GM19468 (cell line): ENCODE data around the gene MYH6.
"Not testable (repeated sequence)": the region's sequence is repeated elsewhere in the genome, so short reads cannot be mapped to it uniquely, and the experiment has no call there.

ENCODE experiments used
- ATAC-seq: cut with Tn5 transposase; IDR thresholded peaks from one replicate; pipeline ENCODE4 v1.9.1; 2021; ENCODE audit warnings: mild to moderate bottlenecking, moderate library complexity, moderate number of reproducible peaks; ENCODE audit not compliant: unreplicated experiment; ENCODE audit errors: extremely low read depth

The MYH6 gene

DNA sequence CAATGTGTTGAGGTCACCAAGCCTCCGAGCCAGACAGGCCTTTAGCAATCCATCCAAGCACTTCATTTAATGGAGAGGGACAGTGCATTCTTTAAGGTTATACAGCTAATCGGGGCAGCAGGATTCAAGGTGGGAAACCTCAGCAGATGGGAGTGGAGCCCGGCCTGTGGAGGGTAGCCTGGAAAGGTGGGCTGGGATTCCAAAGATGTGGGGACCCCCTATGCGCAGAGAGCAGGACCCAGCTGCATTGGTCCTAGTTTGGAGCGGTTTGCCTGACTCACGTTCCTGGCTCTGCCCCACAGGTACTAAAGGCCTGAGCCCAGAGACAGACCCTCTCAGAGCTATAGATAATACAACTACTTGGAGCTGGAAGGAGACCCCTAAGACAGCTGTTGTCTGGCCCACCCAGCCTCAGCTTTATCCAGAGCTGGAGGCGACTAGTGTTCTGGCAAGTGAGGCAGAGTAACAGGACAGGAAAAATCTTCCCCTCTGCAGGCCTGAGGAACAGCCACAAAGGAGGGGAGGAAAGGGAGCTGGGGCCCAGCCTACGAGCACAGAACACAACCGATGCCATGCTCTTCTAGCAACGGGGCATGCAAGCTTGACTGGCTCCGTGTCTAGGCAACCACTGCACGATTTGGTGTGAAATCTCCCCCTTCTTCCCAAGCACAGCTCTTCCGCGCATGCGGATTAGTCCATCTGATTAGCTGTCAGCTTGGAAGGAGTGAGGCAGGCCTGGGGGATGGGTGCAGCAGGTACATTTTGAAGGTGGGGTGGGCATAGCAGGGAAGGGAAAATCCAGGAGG, 28.5 kb upstream of the MYH6 start:
- ATAC-seq, result no peak

DNA sequence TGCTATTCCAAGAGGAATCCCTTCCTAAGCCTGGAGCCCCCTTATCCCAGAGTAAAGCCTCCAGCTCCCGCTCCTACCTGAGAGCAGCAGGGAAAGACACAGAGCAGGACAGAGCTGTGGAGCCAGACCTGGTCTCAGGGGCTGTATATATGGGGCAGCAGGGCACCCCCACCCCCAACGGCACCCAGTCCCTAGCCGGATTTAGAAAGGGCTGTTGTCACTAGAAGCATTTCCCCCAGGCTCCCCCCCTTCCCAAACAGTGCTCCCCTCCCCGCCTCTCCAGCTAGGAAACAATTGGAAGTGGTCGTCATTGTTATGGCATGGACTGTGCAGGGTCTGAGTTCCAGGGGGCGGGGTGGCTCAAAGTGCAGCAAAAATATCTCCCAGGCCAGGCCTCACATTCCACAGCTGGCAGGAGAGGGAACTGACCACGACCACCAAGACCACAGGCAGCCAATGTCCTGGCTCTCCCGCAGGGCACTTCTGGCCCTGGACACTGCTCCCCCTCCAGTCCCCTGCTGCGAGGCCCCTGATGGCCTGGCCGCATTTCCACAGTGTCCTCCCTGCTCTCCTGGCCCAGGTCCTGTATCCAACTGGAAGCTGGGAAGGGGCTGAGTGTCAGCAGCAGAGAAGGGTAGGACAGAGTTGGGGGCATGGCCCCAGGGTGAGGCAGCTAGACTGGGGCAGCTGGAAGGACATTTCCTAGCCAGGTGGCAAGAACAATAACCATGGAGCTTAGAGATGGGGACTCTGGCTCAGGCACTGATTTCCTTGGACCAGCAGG, 27.7 kb upstream of the MYH6 start, which contains the start of gene MYH7:
MYH7 (minus strand) TSS at position 118 of the 784 bp plus-strand sequence. CDS start 1,928 bp downstream, outside the sequence.
- no peak for ATAC-seq

DNA sequence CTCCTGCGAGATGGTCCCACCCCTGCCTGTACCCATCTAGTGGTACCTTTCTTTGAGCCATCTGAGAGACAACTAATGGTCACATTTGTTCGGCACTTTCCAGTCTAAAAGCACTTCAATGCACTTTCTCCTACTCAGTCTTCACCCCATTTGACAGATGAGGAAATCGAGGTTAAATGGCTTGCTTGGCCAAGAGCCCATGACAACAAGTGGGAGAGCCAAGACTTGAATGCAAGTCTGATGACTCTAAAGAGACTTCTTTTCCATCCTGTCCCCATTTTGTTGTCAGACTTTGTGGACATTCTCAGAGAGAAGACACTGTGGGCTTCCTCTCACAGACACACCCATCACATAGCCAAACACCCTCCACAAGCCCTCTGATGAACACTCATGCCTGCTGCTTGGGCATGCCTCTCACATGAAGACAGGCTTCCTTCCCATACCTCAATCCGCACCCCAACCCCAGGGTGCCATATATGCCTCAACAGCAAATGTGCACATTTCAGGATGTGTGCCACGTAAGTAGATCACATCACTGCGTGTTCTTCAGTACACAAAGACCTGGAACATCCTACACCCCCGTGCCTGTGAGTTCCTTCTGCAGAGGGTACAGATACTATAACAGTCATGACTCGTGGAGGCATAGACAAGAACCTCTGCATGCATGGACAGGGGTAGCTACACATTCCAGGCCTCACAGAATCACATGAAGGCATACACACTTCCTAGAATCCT, 26.6 kb upstream of the MYH6 start:
- no peak for ATAC-seq

DNA sequence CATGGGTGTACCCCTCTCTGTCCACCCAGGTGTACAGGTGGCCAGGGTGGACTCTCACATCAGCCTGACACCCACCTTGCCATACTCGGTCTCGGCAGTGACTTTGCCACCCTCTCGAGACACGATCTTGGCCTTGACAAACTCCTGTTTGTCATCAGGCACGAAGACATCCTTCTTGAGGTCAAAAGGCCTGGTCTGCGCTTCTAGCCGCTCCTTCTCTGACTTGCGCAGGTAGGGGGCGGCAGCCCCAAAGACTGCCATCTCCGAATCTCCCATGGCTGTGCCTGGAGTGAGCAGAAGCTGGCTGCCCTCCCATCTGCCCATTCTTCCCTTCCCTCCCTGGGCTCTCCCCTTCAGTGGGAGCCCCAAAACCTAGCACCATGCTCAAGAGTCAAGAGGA, 25.4 kb upstream of the MYH6 start:
- ATAC-seq, result no peak

DNA sequence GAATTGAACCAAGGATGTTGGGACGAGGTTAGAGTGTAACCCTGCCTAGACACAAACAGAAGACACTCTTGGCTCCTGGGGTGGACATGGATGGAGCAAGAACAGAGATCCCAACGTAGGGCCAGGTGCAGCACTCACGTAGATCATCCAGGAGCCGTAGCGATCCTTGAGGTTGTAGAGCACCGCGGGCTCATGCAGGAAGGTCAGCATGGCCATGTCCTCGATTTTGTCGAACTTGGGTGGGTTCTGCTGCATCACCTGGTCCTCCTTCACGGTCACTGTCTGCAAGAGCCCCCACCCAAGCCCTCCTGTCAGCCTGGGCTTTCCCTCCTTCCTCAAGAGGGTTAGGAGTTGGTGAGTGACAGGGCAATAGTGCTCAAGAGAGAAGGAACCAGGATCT, 24.9 kb upstream of the MYH6 start:
- no peak for ATAC-seq

DNA sequence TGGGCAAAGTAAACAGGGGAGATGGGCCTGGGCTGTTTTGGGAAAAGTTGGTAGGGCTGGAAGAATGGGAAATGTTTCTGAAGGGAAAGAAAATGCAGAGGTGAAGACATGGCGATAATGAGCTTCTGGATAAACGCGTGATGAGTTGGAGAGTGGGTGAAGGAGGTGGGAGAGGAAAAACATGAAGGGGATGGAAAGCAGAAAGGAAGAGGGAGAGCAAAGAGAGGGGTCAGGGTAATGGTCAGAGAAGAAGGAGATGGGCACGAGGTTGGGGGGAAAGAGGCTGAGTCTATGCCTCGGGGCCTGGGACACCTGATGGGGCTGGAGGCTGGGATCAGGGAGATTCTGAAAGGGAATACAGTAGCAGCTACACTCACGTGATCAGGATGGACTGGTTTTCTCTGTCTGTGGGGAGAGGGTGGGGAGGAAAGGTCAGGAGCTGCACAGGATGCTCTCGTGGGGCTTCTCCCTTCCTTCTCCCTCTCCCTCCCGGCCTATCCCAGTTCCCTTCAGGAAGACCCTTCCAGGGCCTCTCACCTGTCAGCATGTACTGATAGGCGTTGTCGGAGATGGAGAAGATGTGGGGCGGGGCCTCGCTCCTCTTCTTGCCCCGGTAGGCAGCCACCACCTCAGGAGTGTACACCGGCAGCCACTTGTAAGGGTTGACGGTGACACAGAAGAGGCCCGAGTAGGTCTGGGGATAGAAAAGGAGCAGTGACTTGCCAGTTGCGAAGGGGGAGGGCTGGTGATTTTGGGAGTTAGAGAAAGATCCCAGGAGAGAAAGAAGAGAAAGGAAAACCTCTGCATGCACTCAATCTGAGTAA, 24.2 kb upstream of the MYH6 start:
- no peak for ATAC-seq

DNA sequence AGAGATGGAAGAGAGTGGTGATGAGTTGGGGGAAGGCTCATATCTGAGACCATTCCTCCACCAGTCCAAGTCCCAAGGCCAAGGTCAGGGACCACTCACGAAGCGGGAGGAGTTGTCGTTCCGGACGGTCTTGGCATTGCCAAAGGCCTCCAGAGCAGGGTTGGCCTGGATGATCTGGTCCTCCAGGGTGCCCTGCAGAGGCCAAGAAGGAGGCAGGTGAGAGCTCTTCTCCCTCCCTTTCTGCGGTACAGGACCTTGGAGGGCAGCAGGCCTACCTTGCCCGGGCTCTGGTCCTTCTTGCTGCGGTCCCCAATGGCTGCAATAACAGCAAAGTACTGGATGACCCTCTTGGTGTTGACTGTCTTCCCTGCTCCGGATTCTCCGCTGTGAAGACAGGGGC, 23.4 kb upstream of the MYH6 start:
- no peak for ATAC-seq

DNA sequence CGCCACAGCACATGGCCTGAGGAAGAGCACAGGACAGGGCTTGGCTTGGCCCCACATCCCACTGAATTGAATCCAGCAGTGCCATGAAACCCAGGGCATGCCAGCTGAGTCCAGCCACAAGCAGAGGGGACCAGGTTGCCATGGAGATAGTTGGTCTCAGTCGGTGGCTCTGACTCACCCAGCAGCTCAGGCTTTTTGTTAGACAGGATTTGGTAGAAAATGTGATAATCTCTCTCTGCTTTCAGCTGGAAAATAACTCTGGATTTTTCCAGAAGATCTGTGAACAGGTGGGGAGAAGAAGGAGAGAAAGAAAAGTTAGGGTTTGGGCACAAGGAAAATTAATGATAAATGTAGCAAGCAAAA, 22.6 kb upstream of the MYH6 start:
- ATAC-seq, result no peak

DNA sequence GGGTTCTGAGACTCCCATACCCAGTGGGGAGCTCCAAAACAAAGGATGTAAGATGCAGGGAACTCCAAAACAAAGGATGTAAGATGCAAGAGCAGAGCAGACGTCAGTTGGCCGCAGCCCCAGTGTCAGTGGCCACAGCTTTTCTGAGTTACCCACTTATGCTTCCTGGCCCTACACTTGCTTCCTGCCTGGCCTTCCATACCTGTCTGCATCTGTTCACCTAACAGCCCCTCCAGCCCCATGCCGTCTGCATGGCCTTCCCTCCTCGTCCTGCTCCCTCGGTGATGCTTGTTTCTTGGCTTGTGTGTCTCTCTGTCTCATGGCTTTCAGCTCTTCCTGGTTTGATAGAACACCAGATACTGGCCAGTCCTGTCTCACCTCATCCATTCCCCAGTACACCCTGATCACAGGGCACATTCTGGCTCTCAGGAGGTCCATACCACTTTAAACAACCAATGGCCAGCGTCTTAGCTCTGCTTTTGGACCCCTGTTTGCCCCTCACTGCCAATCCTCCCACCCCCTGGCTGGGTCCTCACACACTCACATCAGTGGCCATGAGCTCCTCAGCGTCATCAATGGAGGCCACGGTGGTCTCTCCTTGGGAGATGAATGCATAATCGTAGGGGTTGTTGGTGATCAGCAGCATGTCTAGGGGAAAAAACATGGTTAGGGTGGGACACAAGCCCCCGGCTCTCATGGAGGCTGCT, 22.1 kb upstream of the MYH6 start:
- ATAC-seq, result no peak

DNA sequence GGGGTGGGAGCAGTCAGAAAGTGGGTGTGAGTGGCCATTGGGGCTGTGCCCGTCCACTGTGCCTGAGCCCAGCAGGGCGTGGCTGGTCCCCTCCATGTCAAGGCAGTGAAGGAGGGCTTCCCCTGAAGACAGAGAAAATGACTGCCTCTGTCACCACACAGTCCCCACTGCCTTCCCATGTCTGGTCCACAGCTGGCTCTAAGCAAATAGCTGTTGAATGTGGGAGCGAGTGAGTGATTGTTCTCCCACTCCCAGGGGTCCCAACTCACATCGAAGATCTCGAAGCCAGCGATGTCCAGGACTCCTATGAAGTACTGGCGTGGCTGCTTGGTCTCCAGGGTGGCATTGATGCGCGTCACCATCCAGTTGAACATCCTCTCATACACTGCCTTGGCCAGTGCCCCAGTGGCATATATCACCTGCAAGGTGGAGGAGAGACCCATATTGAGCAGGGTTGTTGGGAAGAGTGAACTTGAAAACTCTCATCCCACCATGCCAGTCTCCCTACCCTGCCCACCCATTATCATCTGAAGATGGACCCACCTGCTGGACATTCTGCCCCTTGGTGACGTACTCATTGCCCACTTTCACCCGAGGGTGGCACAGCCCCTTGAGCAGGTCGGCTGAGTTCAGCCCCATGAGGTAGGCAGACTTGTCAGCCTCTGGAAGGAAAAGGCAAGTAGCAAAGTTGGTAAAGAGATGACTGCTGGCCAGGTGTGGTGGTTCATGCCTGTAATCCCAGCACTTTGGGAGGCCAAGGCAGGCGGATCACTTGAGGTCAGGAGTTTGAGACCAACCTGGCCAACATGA, 20.8 kb upstream of the MYH6 start:
- ATAC-seq, result no peak

DNA sequence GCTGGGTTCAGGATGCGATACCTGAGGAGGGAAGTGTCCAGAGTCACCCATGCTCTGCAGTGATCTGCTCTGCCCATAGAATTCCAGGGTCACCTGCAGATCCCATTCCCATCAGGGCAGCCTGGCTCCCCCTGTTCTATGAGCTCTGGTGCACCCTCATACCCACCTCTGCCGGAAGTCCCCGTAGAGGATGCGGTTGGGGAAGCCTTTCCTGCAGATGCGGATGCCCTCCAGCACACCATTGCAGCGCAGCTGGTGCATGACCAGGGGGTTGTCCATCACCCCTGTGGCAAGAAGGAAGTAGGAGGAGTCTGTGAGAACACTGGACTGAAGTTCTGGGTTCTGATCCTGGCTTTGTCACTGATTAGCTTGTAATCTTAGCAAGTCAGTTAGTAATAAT, 17.7 kb upstream of the MYH6 start:
- ATAC-seq, result not testable (repeated sequence)

DNA sequence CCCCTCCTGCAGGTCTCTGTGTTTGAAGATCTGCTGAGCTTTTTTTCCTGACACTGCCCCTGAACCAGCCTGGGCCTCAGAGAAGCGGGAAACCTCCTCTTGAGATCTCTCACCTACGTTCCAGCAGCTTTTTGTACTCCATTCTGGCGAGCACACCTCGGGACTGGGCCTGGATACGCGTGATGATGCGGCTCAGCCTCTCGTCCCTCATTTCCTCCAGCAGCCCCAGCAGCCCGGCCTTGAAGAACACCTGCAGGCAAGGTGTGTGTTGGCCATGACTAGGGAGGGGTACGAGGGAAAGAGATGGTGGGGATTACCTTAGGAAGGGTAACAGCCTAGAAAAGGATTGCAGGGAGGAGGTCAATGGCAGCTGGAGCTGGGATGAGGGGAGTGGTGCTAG, 17.1 kb upstream of the MYH6 start:
- ATAC-seq, result no peak

DNA sequence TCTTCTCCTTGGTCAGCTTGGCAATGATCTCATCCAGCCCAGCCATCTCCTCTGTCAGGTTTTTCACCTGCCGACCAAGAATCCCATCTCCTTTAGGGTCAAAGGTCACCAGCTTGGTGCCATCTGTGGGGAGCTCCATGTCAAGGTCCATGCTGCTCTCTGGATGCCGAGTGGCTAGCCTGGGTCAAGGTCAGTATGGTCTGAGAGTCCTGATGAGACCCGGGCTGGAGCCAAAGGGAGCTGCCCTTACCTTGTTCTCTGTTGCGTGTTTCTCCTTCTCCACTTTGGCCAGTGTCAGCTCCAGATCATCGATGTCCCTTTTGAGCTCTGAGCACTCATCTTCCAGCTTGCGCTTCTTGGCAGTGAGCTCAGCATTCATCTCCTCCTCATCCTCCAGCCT, 15.6 kb upstream of the MYH6 start:
- ATAC-seq, result no peak

DNA sequence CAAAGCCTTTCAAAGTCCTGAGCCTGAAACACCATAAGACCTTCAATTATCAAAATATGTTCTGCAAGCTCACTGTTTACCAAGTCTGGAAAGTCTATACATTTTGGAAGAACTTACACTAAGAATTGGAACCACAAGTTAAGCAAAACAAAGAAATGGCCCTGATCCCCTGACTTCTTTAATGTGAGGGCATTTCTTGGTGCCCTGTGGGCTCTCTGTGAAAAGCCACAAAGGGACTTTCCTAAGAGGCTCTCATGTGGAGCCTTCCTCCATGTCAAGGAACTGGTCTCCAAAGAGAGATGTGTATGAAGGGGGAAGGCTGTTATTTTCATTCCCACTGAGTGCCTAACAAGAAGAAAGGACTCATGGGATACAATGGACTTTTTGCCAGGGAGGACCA, 13.5 kb upstream of the MYH6 start:
- ATAC-seq, result no peak

DNA sequence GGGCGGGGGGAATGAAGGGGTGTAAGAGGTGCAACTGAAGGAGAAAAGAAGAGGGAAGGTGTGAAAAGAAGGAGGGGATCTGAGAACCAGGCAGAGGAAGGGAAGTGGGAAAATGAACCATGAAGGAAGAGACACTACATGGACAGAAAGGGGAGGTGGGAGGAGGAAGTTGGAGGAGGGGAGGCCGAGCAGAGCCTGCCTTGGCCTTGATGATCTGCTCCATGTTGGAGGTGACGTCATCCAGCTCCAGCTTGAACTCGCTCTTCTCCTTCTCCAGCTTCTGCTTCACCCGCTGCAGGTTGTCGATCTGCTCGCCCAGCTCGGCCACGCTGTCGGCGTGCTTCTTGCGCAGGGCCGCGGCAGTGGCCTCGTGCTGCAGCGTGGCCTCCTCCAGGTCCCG, 11.6 kb upstream of the MYH6 start:
- not testable (repeated sequence) for ATAC-seq

DNA sequence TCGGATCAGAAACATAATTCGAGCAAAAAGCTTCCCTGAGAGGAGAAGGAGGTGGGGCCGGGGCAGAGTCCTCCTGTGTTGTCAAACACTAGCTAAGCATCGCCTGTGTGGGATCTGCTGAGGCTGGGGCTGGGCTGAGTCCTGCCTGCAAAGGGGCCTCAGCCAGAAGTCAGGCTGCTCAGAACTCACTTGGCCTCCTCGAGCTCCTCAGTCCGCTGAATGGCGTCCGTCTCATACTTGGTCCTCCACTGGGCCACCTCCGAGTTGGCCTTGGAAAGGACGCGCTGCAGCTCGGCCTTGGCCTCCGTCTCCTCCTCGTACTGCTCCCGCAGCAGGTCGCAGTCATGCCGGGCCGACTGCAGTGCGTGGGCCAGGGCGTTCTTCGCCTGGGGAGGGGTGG, 9.9 kb upstream of the MYH6 start:
- no peak for ATAC-seq

DNA sequence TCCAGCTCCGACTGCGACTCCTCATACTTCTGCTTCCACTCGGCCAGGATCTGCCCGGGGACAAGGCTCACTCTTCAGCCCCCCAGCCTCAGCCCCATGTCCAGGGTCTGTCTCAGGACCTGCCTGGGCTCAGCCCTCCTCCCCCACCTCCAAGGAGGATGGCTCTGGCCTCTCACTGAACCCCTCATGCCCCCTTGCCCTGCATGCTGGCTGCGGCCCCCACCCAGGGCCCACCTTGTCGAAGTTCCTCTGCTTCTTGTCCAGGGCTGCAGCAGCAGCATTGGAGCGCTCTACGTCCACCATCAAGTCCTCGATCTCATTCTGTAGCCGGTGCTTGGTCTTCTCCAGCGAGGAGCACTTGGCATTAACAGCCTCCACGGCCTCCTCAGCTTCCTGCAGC, 9.2 kb upstream of the MYH6 start:
- not testable (repeated sequence) for ATAC-seq

DNA sequence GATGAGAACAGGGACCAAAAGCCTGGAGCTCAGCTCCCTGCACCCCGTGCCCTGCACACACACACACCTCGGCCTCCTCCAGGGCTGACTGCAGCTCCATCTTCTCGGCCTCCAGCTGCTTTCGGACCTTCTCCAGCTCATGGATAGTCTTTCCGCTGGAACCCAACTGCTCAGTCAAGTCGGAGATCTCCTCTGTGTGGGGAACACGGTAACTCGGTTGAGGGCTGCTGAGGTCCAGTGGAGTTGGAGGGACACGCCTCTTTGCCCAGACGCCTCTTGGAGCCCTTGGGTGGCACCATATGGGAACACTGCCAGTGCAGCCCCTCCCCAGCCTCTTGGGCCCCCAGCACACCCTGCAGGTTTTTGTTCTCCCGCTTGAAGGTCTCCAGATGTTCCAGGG, 8.7 kb upstream of the MYH6 start:
- ATAC-seq, result no peak
